Fibroblast of skin of abdomen (primary cell): ENCODE results near the gene FAXDC2.
"Not testable (repeated sequence)": the region's sequence is repeated elsewhere in the genome, so short reads cannot be mapped to it uniquely, and the experiment has no call there.

Experiments used
- DNase-seq: peaks from one replicate; pipeline ENCODE4 v3.0.0-alpha.2; 2013

Gene FAXDC2

GRCh38 chr5:154829589-154830218, 20.7 kb downstream of the FAXDC2 start:
- DNase-seq = no peak

GRCh38 chr5:154829181-154829588, 21.2 kb downstream of the FAXDC2 start:
- DNase-seq = no peak

GRCh38 chr5:154824070-154824469, 26.3 kb downstream of the FAXDC2 start:
- no peak for DNase-seq

- DNase-seq = no peak
These were observed 26.8 kb downstream of the FAXDC2 start for GRCh38 chr5:154823605-154824004.

- not testable (repeated sequence) for DNase-seq
These were observed 27.5 kb downstream of the FAXDC2 start for GRCh38 chr5:154822896-154823295.

- no peak for DNase-seq
These were observed 30.0 kb downstream of the FAXDC2 start for GRCh38 chr5:154820383-154820782.

- no peak for DNase-seq
These were observed 30.9 kb downstream of the FAXDC2 start for GRCh38 chr5:154819546-154819945.

- DNase-seq = no peak
These were observed 31.8 kb downstream of the FAXDC2 start for GRCh38 chr5:154818471-154819116.

- DNase-seq = no peak
These were observed 32.6 kb downstream of the FAXDC2 start for GRCh38 chr5:154817815-154818214.

- DNase-seq = no peak
These were observed 33.4 kb downstream of the FAXDC2 start for GRCh38 chr5:154816891-154817492.

GRCh38 chr5:154815684-154816247, 34.6 kb downstream of the FAXDC2 start:
- DNase-seq = no peak

GRCh38 chr5:154815025-154815424, 35.4 kb downstream of the FAXDC2 start:
- no peak for DNase-seq

GRCh38 chr5:154813736-154814135, 36.7 kb downstream of the FAXDC2 start:
- no peak for DNase-seq

- DNase-seq = no peak
These were observed 37.2 kb downstream of the FAXDC2 start for GRCh38 chr5:154813158-154813557.

- DNase-seq = peak; percentile 62
These were observed 38.5 kb downstream of the FAXDC2 start for GRCh38 chr5:154811653-154812465.

- no peak for DNase-seq
These were observed 39.2 kb downstream of the FAXDC2 start for GRCh38 chr5:154811239-154811638.

GRCh38 chr5:154806176-154806575, 44.2 kb downstream of the FAXDC2 start:
- DNase-seq = no peak

- no peak for DNase-seq
These were observed 48.4 kb downstream of the FAXDC2 start for GRCh38 chr5:154802050-154802449.

- no peak for DNase-seq
These were observed 49.3 kb downstream of the FAXDC2 start for GRCh38 chr5:154801083-154801482.

GRCh38 chr5:154800582-154800981, 49.8 kb downstream of the FAXDC2 start:
- no peak for DNase-seq

GRCh38 chr5:154797762-154798161, 52.6 kb downstream of the FAXDC2 start:
- DNase-seq = peak; percentile 17

- DNase-seq = no peak
These were observed 55.2 kb downstream of the FAXDC2 start for GRCh38 chr5:154795235-154795596.
